HG03469 (cell line): Measurements from ENCODE around the gene NTSR1.

Experiments
- ATAC-seq: cut with Tn5 transposase; IDR thresholded peaks from one replicate; pipeline ENCODE4 v1.9.1; 2021; ENCODE audit warnings: mild to moderate bottlenecking, moderate library complexity, moderate number of reproducible peaks; ENCODE audit not compliant: unreplicated experiment

The NTSR1 gene

DNA sequence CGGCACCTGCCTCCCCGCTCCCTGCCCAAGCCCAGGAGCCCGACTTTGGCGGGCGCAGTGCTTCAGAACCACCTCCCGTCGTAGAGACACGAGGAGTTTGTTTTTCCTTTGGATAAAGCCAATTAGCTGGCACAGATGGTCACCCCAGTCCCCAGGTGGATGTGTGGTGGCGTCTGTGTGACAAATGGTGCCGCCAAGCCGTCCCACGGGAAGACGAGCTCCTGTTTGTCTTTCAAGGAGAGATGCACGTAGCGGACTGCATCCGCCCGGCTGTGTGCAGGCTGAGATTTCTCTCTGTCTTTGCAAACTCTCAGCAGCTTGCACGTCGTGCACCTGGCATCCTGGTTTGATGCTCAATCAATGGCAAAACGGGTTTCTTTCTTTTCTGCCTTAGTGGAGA lies 71.6 kb downstream of the NTSR1 start:
- no peak for ATAC-seq

DNA sequence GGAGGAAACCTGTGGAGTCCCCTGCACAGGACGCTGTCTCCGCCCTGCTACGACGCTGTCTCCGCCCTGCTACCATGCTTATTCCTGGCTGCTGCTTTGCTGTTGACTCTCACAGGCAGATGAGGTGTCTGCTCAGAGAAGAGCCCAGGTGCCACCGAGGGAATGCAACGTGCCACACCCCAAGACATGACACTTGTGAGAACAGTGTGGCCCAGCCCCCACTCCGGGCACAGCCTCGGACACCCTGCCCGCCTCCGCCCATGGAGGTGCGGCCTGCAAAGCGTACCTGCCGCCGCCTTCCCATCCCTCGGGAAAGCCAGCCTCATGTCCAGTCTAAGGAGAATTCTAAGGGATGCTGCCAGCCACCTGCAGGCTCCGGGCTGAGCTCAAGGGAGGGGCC lies 72.1 kb downstream of the NTSR1 start:
- ATAC-seq = no peak

DNA sequence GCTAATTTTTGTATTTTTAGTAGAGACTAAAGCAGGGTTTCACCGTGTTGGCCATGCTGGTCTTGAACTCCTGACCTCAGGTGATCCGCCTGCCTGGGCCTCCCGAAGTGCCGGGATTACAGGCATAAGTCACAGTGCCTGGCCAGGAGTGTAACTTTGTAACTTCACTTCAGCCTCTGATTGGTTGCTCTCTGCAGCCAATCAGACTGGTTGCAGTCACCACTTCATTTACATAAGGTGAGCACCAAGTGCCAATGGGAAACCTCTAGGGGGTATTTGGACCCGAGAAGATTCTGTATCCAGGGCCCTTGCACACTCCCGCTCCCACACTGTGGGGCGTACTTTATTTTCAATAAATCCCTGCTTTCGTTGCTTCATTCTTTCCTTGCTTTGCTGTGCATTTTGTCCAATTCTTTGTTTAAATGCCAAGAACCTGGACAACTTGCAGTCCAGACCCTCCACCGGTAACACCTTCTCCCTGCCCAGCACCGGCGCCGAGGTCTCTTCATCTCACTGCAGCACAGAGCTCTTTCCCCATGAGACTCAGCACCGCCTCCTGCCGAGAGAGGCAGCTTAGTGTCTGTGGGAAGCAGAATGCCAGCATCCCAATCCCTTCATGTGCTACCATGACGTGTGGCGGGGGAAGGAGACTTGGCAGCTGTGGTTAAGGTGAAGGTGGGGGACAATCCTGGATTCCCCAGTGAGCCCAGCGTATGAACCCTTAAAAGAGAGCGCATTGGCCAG lies 73.7 kb downstream of the NTSR1 start:
- ATAC-seq = no peak

DNA sequence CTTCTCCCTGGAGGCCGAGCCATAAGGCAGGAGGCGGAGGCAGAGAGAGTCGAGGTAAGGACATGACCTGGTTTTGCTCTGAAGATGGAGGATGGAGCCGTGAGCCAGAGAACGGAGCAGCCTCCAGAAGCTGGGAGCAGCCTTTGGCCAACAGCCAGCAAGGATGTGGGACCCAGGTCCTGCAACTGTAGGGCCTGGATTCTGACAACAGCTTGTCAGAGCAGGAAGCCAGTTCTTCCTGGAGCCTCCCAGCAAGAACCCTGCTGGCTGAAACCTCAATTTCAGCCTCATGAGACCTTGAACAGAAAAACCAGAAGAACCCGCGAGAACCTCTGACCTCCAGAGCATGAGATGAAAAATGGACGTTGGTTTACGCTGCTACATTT lies 74.2 kb downstream of the NTSR1 start:
- ATAC-seq = no peak

DNA sequence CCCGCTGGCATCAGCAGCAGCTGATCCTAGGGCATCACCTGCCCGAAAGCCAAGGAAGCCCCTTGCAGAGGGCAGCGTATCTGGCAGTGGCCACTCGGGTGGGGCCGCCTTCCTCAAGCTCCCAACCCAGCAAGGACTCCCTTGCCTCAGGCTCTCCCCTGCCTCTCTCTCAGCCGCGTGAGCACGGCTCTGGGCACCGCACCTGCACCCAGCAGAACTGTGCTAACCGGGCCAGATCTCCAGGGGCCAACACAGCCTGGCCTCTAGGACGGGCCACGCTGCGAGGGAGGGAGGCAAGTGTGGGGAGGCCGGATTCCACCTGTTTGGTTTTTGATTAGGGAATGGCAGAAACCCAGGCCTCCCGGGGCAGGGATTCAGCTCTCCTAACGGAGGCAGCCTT lies 75.9 kb downstream of the NTSR1 start:
- no peak for ATAC-seq

DNA sequence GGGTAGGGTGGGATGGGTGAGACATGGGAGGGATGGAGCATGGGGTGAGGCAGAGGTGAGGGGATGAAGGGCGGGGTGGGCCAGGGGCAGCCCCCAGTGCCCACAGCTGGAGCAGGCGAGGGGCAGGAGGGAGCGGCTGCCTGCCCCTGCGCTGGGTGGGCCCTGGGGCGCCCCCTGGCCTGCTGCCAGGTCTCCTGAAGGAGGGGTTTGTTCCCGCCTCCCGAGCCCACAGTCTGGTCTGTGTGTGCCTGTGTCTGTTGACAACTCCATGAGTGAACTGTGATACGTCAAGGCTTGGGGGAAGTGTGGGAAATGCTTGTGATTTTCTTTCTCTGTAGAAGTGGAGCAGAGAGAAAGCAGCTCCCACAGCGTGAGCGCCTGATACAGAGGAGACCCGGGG lies 76.8 kb downstream of the NTSR1 start:
- ATAC-seq = no peak

DNA sequence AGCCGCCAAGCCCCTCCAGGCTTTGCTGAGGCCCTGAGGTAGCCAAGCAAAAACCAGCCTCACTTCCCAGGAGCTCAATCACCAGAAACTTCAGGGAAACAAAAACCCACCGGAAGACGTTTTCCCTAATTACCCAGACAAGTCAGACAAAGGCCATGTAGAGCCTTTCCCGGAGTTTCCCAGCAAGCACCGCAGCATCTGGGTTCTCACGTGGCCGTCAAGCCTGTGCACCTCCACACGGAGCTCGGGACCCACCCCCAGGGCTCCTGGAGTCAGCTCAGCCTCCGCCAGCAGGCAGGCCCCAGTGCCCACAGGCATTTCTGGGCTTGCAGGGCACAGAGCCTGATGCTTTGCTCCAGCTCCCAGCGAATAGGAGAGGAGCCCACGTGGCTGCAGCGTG lies 77.5 kb downstream of the NTSR1 start:
- ATAC-seq = no peak

DNA sequence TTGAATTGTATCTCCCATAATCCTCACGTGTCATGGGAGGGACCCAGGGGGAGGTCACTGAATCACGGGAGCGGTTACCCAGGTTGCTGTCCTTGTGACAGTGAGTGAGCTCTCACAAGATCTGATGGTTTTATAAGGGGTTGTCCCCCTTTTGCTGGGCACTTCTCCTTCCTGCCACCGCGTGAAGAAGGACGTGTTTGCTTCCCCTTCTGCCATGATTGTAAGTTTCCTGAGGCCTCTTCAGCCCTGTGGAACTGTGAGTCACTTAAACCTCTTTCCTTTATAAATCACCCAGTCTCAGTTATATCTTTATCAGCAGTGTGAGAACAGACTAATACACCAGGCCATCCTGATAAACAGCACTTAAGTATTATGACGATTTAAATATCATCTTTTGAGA lies 78.7 kb downstream of the NTSR1 start:
- ATAC-seq = no peak

DNA sequence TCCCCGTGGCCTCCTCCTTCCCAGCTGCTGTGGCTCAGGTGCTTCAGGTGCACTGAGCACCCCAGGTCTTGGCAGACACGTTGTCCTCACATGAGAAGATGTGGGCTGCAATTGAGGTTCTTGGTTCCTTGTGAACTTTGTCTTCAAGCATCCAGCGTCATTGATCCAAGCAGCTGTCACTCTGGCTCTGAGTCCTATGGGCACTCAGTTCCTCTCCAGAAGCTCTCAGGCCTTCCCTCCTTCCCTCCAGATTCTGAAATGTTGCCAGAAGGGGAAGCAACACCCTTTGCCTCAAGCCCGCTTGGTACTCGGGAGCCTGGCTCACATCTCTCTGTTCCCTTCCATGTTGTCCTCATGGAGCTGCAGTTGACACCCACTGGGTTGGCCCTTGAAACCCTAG lies 79.2 kb downstream of the NTSR1 start:
- ATAC-seq = no peak

DNA sequence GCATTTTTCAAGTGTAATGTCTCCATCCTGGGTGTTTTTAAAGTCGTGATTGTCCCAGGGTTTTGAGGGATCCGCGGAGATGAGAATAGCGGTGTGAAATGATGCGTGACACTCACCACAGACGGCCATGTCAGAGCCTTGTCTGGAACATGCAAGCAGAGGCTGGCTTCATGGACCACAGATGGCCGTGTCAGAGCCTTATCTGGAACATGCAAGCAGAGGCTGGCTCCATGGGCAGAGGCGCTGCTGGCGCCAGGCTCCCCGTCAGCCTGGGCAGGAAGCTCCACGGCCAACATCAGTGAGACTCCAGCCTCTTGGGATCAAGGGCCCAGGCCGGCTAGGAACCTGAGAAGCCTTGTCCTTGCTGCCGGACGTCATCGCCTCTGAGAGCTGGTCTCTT lies 80.0 kb downstream of the NTSR1 start:
- ATAC-seq = no peak

DNA sequence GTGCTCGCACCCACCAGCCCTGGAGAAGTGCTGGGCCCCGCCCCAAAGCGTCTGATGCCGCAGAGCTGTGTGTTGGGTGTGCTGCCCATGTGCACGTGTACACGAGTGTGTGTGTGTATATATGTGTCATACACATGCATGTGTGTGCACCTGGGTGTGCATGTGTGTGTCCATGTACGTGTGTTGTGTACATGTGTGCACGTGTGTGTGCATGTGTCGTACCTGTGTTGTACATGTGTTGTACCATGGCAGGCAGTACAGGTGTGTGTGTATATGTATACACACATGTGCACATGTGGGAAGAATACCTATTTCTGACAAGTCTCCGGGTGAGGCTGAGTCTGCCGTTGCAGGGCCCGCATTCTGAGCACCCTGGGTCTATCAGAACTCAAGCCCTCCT lies 81.4 kb downstream of the NTSR1 start:
- no peak for ATAC-seq

DNA sequence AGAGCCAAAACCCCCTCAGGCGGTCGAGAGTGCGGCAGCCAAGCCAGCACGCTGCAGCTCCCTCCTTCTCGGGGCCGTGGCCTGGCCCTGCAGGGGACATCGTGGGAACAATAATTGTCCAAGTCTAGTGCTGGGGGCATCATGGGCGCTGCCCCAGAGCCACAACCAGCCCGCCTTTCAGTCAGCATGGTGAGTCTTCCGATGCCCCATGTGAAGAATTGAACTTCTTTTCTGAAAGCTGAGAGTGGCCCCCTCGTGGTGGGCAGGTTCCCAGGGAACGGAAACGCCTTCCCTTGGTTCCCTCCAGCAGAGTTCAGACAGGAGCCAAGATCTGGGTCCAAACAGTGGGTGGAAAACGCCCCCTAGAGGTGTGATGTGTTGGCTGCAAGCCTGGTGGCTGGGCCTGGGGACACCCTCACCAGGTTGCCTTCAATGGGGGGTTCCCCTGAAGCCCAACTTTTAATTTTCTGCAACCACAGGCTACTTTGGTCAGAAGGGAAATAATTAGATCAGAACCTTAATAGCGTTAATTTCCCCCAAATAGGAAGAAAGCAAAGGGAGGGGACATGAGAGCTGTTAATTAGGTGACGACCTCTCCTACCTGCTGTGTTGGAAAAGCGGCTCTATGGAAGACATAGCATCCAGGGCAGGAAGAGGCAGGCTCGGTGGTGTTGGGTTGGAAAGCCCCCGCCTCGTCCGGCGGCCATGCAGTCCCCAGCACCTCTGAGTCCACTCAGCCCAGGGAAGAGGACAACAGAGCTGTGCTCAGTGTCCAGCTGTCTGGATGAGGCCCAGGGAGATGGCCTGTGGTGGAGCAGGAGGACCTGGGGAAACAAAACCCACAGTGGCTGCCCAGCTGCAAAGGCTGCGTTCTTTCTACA lies 82.9 kb downstream of the NTSR1 start:
- ATAC-seq = no peak

DNA sequence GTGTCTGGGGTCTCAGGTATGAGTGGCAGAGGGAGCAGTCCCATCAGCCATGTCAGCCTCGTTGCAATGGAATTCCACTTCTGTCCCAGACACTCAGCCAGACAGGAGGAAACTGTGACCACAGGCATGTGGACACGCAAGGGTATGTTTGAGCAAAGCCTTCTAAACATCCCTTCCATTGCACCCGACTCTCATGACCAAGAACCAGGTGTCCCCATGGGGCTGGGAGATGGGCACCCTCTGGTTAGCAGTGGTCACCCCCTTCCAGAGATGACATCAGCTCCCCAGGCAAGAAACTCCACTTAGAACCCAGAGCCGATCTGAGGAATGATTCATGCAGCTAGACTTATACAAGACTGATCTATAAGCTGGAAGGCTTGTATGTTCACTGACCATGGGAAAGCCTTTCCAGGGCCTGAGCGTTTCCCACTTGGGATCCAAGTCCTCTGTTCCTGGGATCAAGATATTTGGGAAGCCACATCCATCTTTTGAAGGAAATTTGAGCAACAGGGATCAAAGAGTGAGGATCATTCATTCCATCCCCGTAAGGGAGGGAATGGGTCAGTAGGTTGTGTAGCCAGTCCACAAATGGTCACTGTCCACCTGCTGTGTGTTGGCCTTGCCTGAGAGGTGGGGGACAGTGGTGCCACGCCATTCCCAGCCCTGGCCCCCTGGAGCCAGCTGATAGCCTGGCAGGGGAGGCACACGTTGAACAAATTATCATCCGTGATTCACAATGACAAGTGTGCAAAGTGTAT lies 83.7 kb downstream of the NTSR1 start:
- ATAC-seq = no peak

DNA sequence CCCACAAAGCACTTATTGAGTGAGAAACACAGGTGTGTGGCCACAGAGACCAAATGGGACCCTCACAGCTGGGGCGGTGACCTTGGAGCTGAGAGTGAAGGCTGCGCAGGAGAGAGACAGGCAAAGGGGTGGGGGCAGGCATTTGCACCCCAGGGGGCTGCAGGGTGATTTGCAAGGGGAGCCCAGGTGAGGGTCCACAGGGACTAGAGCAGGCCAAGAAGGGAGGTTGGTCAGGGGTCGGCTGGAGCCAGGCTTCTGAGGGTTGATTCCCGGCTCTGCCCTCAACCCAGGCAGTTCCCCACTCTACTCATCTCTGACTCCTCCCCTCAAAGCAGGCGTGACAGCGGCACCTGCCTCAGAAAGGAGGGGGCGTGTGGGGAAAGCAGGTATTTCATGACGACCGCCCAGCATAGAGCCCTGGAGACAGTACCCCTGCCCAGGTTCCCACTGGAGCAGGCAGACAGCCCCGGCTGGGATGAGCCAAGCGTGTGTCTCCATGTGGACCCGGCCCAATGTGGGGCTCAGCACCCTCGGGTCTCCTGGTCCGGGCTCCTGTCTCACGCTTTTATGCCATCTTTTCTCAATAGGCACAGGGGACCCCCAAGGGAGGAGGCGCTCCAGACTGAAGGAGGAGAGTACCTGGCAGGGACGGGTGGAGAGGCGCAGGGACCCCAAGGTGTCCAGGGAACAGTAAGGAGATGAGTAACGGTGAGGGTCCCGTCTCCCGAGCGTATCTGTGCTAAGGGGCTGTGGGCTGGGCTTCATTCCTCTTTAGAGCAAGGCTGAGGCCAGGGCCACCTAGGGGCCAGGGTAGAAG lies 84.5 kb downstream of the NTSR1 start:
- ATAC-seq = no peak

DNA sequence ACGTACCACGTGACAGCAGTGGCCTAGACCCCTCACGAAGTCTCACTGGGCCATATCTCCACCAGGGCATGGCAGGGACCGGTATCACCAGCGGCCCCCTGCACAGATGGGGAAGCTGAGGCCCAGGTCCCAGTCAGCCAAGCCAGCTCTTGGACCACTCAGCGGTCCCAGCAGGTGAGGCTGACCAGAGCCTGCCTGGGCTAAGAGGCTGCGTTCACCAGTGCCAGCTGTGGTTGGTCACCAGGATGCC lies 85.0 kb downstream of the NTSR1 start:
- ATAC-seq = no peak

DNA sequence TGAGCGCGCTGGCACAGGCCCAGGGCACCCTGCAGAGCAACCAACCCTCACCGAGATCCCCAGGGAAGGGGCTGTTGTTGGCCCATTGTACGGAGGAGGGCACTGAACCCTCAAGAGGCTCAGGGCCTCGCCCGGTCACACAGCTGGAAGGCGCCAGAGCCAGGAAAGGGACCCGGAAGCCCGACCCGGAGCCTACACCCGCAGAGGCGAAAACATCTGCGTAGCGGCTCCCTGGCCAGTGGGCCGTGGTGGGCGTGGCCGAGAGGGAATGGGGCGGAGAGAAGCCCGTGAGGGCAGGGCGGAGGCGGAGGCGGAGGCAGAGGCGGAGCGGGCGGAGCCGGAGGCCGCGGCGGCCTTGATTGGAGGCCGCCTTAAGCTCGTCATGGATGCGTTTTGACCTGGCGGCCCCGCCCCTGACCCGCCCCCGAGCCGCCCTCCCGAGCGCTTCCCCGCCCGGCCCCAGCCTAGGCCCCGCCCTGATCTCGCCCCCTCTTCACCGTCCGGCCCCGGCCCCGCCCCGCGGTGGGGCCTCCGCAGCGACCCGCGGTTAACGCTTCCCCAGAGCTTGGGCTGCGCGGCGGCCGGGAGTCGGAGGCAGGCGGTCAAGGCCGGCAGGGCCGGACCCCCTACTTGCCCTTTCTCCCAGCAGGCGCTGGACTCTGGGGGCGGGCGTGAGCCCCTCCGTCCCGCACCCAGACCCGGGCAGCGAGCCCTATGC lies 85.5 kb downstream of the NTSR1 start:
- peak; percentile 32 for ATAC-seq

DNA sequence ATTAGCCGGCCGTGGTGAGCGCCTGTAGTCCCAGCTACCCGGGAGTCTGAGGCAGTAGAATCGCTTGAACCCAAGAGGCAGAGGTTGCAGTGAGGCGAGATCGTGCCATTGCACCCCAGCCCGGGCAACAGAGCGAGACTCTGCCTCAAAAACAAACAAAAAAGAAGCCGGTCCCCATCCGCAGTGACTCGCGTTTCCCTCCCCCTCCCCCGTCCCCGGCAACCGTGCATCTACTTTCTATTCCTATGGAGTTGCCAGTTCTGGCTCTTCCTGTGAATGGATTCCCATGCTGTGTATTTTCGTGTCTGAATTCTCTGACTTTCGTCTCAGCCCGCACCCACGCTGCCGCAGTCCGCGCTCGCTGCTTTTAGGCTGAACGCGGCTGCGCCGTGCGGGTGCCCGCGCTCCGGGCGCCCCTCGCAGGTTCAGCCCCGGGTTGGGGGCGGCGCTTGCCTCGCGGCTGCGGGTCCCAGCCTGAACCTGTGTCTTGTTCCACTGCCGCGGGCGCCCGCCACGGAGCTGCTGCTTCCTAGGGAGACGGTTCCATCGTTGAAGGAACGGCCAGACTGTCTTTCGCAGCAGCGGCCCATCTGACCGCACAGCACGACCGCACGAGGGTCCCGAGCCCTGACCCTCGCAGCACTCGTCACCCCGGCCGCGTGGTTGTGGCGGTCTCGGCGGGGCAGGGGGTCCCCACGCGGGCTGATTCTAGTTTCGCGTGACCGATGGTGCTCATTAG lies 86.6 kb downstream of the NTSR1 start:
- ATAC-seq = no peak

DNA sequence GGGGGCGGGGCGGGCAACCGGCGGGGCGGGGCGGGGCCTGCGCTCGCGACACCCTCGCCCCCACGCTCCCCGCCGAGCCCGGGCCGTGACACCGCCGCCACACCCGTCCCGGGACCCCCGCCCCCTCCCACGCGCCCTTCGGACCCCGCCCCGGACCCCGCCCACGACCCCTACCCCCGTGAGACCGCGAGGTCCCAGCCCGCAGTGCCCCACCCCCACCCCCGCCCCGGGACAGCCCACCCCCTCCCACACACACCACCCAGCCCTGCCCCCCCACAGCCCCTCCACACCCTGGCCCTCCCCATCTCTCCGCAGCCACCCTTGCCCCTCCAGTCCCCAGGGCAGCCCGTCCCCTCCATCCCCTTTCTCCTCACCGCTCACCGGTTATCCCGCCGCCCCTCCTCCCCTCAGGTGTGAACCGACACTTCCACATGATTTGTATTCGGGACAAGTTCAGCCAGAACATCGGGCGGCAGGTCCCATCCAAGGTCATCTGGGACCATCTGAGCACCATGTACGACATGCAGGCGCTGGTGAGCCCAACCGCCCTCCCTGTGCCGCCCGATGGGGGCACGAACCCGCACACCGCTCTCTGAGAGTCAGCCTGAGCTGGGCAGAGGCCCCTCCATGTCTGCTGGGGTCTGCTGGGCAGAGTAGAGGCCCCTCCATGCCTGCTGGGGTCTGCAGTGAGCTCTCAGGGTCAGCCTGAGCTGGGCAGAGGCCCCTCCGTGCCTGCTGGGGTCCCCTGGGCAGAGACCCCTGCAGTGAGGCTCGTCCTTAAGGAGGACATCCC lies 88.3 kb downstream of the NTSR1 start:
- ATAC-seq = no peak
